Fibroblast of lung (primary cell): ENCODE results near the gene POPDC3. TPM values are rescaled to one million over a fixed set of nuclear protein-coding genes. Genes with fewer than 3 reads are reported as not detected.
A peak's percentile ranks its signal among the peaks of the same experiment; 100 is the strongest.

ENCODE experiments used
- DNase-seq, 2 donors: peaks; one replicate each; pipeline versions ENCODE4 v3.0.0 to v3.0.0-alpha.2; 2010; ENCODE audit warnings: low read depth in 2 of 2
- H2AFZ ChIP-seq: 2 replicates; pipeline ENCODE4 v1.5.1; 2012; ENCODE audit warnings: low read length, control low read depth, inconsistent platforms
- H3K27ac ChIP-seq: 2 replicates; pipeline ENCODE4 v1.5.1; 2011; ENCODE audit warnings: low read length, control low read depth; ENCODE audit not compliant: insufficient read depth
- H3K27me3 ChIP-seq: 2 replicates; pipeline ENCODE4 v1.5.1; 2011; ENCODE audit warnings: mild to moderate bottlenecking, low read length; ENCODE audit not compliant: control insufficient read depth, insufficient read depth
- H3K36me3 ChIP-seq: 2 replicates; pipeline ENCODE4 v1.5.1; 2011; ENCODE audit warnings: low read length; ENCODE audit not compliant: control insufficient read depth, insufficient read depth
- H3K4me1 ChIP-seq: 2 replicates; pipeline ENCODE4 v1.5.1; 2011; ENCODE audit warnings: low read length; ENCODE audit not compliant: control insufficient read depth, insufficient read depth; ENCODE audit errors: extremely low read depth
- H3K4me2 ChIP-seq: 2 replicates; pipeline ENCODE4 v1.5.1; 2011; ENCODE audit warnings: low read length, control low read depth; ENCODE audit not compliant: insufficient read depth; ENCODE audit errors: extremely low read depth
- H3K4me3 ChIP-seq, 4 experiments: fragments of 200-600 bp in 1 of 4; sonication (generic) in 1 of 4; replicated peaks in 1 of 4; 2 replicates each; pipeline ENCODE4 v1.5.1; 2011 to 2016; ENCODE audit warnings: low read length in 4 of 4, low read depth in 3 of 4, mild to moderate bottlenecking in 3 of 4, control low read depth in 2 of 4, inconsistent platforms in 1 of 4, mixed read lengths in 1 of 4; ENCODE audit not compliant: insufficient read depth in 1 of 4; ENCODE audit errors: control extremely low read depth in 1 of 4
- H3K79me2 ChIP-seq: 2 replicates; pipeline ENCODE4 v1.5.1; 2012; ENCODE audit warnings: mild to moderate bottlenecking, low read length, inconsistent platforms; ENCODE audit not compliant: control insufficient read depth, insufficient read depth
- H3K9ac ChIP-seq: 2 replicates; pipeline ENCODE4 v1.5.1; 2011; ENCODE audit warnings: mild to moderate bottlenecking, low read length, control low read depth; ENCODE audit not compliant: insufficient read depth
- H3K9me3 ChIP-seq: 2 replicates; pipeline ENCODE4 v1.5.1; 2012; ENCODE audit warnings: low read depth, low read length; ENCODE audit not compliant: control insufficient read depth, insufficient read depth
- H4K20me1 ChIP-seq: 2 replicates; pipeline ENCODE4 v1.5.1; 2011; ENCODE audit warnings: low read length; ENCODE audit not compliant: control insufficient read depth, insufficient read depth; ENCODE audit errors: extremely low read depth
- CTCF ChIP-seq, 2 donors: IDR thresholded peaks in 1 of 2; conservative IDR thresholded peaks in 1 of 2; 1 replicate in 1 of 2; 2 replicates in 1 of 2; pipeline ENCODE4 v1.5.1; 2011 to 2012; ENCODE audit warnings: low read length in 2 of 2, control low read depth in 1 of 2, inconsistent platforms in 1 of 2, low read depth in 1 of 2, mild to moderate bottlenecking in 1 of 2
- EZH2 ChIP-seq: IDR thresholded peaks from 2 replicates; pipeline ENCODE4 v1.5.1; 2012; ENCODE audit warnings: low read length, control low read depth, mild to moderate bottlenecking; ENCODE audit errors: missing control alignments
- polyA plus RNA-seq, 2 donors: library from polyadenylated mRNA; depleted of rRNA in 1 of 2; stranded (reverse) in 1 of 2; unstranded in 1 of 2; fragments of >200 nt; gene quantifications; 2 replicates each; pipeline ENCODE4 v1.2.1, GENCODE V29; 2011 to 2012; ENCODE audit warnings: missing spikeins in 1 of 2
- total RNA-seq: library from RNA; depleted of rRNA; stranded (reverse); fragments of >200 nt; gene quantifications from 2 replicates; pipeline ENCODE4 v1.2.1, GENCODE V29; 2014

The POPDC3 gene
- total and polyA plus RNA-seq, 2 donors (not counting 1 experiment from before 2014, with no cell fraction given) = 14.2 to 18.1 TPM

DNA sequence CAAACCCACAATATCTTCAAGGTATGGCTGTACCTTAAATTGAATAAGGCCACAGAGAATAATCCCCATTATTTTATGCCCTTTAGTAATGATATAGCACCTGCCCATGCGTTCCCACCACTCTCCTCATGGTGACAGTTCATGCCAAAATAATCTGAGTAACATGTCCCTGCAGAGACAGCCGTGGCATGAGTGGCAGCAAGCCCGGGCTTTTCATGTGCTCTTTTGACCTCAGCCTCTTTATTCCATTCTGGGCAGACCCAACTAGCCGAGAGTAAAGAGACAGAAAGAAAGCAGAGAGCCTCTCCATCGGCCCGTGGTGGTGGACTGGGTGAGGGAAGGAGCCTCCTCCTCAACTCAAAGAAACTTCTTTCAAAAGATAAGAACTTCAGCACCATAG is 19.9 kb upstream of the POPDC3 start:
- Histone ChIP-seq H3K79me2 (no peaks in the 10 kb centered on the region), H3K36me3 (no peaks in the 10 kb centered on the region), H2AFZ (no peak overlapping the region), H3K9me3 (no peaks in the 10 kb centered on the region), H3K27me3 (no peaks in the 10 kb centered on the region), H3K9ac (no peak overlapping the region), H3K27ac (no peak overlapping the region), H3K4me3 (no peak overlapping the region), H3K4me2 (no peak overlapping the region), H3K4me1 (no peaks in the 10 kb centered on the region), H4K20me1 (no peaks in the 10 kb centered on the region)
- TF ChIP-seq EZH2 (no peak), CTCF (conservative IDR thresholded peaks at IDR 0.05 in 1 of 2, IDR thresholded peaks at IDR 0.05 in 1 of 2; ENCODE audit: low read depth in 1 of 2, low read length in 2 of 2) (no peak)
- no peak for DNase-seq

GRCh38 chr6:105196076-105196475 is 16.3 kb upstream of the POPDC3 start:
- Histone ChIP-seq H2AFZ (no peak overlapping the region), H3K4me2 (no peak overlapping the region), H3K9me3 (no peaks in the 10 kb centered on the region), H4K20me1 (no peaks in the 10 kb centered on the region), H3K79me2 (no peaks in the 10 kb centered on the region), H3K27me3 (no peaks in the 10 kb centered on the region), H3K4me1 (peaks cover 4% of the 10 kb centered on the region), H3K9ac (no peak overlapping the region), H3K4me3 (no peak overlapping the region), H3K27ac (no peak overlapping the region), H3K36me3 (no peaks in the 10 kb centered on the region)
- peak in 1 of 2 donors; percentile 41 for DNase-seq
- TF ChIP-seq EZH2 (no peak), CTCF (conservative IDR thresholded peaks at IDR 0.05 in 1 of 2, IDR thresholded peaks at IDR 0.05 in 1 of 2; ENCODE audit: low read depth in 1 of 2, low read length in 2 of 2) (no peak)

GRCh38 chr6:105194591-105194990 is 14.8 kb upstream of the POPDC3 start:
- Histone ChIP-seq H2AFZ (no peak overlapping the region), H3K27ac (no peak overlapping the region), H4K20me1 (no peaks in the 10 kb centered on the region), H3K4me2 (no peak overlapping the region), H3K9me3 (no peaks in the 10 kb centered on the region), H3K27me3 (no peaks in the 10 kb centered on the region), H3K9ac (no peak overlapping the region), H3K79me2 (no peaks in the 10 kb centered on the region), H3K36me3 (no peaks in the 10 kb centered on the region), H3K4me1 (peaks cover 4% of the 10 kb centered on the region), H3K4me3 (no peak overlapping the region)
- TF ChIP-seq CTCF (conservative IDR thresholded peaks at IDR 0.05 in 1 of 2, IDR thresholded peaks at IDR 0.05 in 1 of 2; ENCODE audit: low read depth in 1 of 2, low read length in 2 of 2) (no peak), EZH2 (no peak)
- no peak for DNase-seq
